Measurements from ENCODE around the gene SEC31B.

Gene SEC31B

GRCh38 chr10:100501423-100501822, 18.2 kb downstream of the SEC31B start:
- DNase-seq, result no peak

DNA sequence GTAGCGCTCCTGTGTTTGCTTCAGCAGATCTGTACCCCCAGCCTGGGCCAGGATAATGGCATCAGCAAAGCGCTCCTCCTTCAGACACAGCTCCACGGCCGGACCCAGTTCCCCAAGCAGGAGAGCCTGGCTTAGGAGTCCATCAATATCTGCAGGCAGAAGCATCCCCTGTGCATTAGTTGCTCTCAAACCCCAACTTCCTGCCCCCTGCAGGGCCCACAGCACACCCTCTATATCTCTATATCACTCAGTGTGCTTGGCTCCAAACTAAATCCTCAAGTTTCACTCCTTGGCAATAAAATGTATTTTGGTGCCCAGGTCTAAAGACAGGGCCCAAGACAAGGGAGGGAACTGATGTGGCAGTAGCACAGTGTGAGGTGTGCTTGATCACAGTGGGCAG, 21.6 kb downstream of the SEC31B start:
- no peak for DNase-seq

DNA sequence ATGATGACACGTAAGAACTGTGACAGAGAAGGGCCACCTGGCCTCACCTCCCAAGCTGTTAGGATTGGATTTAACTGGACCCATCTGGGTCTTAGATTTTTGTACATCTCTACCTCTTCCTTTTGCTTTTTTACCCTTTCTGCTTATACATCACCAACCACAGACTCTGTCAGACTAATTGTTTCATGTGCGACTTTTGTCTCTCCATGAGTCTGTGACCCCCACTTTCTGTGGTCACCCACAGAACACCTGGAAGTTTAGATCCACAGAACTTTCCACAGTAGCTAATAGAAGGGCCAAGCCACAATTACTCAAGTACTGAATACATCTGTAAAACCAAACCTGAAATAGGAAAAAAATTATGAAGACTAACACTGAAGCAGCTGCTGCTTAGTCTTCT, 23.1 kb downstream of the SEC31B start:
- no peak for DNase-seq

- no peak for DNase-seq
Observed at GRCh38 chr10:100490531-100490930, 29.1 kb downstream of the SEC31B start.

DNA sequence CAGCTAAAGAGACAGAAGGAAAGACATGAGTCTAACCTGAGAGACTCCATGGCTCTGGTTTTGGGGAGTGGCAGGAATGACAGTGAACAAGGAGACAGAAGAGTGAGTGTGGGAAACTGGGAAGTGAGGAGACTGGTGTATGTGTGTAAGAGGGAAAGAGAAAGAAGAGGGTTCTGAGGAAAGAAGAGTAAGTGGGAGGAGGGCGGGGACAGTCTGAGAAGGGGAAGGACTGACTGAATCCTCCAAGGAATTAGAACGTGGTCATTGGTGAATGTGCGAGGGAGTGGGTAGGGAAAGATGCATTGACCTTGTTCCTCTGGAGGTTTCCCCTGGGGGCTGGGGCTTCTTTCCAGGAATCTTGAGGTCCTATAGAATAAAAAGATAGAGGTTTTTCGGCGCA, 30.3 kb downstream of the SEC31B start:
- peak; percentile 5 to 48 (median 31) for DNase-seq

DNA sequence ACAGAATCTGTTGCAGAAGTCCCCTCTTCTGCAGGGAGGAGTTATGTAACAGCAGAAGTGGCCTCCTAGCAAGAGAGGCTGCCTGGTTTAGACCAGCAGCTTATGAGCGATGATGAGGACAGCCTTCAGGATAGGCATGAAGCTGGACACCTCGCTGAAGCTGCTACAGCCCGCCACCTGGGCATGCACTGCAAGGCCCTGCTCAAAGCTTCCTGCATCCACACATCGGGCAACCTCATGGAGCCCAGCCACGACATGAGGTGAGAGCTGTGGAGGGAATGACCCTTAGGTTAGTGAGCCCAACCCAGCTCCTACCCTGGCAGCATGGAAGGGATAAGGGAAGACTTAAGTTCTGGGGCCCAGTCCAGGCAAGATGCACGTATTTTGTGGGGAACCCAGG, 32.1 kb downstream of the SEC31B start:
- DNase-seq, result no peak

DNA sequence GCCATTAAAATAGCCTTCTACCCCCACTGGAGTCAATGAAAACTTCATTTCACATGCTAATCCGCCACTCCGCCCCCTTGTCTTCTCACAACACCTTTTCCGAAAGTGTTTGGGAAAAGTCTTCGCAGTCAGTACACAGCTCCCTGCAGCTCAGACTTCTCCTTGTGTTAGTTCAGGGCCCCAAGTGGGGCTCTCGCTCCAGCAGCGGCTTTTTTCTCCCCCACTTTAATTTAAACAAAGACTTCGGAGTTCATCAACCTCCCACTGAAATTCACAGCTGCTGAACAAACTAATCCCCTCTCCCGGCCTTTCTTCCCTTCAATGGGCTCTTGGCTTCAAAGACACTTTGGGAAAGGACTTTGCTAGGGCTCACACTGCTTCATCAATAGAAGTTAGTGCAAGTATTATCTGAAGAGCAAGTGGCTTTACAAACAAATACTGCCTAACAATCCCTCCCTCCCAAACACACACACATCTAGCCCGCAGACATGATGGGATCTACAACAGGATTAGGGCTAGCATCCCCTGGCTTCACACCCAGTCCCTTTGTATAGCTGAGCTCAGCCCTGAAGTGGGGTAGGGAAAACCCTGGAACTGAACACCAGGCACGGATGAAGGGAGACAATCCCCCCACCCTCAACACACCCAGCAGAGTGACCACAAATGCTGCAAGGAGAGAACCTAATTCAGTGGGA, 33.7 kb downstream of the SEC31B start:
- DNase-seq, result no peak

GRCh38 chr10:100485366-100485765, 34.3 kb downstream of the SEC31B start:
- no peak for DNase-seq

DNA sequence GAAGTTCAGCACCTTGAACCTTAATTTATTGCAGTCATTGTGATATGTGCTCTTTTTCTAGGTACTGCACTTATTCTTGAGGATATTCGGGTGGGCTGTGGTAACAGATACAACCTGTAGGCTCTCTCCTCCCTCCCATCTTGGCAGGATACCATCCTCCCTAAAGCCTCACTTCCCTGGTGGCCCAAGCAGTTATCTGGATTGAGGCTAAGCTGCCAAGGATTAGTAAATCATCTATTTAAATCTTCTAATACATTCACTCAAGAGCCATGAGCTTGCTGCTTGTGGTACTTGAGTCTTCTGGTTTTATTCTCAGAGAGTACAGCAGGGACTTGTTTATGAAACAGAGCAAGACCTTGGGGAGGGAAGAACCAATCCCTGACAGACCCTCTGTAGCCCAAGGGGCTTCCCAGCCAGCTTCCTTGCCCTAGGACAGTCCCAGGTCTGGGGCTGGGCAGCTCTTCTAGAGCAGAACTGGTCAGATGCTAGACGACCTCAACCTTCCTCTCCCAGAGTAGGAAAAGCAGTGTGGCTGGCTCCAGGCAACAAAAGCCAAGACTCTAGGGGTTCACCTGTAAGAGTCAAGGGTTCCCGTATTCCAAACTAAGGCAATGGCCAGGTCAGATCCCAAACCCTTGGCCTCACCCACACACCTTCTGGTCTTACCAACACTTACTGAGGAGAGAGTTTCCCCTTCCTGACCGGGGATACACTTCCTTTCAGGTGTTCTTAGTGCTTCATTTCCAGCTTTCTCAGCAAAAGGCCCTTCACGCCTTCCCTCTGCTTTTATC, 35.6 kb downstream of the SEC31B start:
- DNase-seq, result no peak

DNA sequence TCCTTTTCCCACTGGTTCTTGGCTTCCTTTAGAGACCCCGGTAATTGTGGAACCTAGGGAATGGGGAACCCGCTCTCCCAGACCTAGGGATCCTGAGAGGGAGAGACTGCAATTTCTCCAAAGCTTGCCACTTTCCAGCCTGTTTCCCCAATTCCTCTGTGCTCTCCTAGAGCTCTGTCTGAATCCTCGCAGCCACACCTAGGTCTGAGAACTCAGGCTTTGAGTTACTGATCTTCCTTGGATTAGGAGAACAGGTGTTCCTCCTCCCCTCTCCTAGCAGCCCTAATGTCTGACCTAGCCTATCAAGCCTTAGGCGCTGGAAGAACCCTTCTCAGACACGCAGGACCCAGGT, 36.9 kb downstream of the SEC31B start:
- DNase-seq, result no peak

- peak; percentile 71 to 90 (median 76) for DNase-seq
Observed at GRCh38 chr10:100482181-100482833, 37.4 kb downstream of the SEC31B start.

DNA sequence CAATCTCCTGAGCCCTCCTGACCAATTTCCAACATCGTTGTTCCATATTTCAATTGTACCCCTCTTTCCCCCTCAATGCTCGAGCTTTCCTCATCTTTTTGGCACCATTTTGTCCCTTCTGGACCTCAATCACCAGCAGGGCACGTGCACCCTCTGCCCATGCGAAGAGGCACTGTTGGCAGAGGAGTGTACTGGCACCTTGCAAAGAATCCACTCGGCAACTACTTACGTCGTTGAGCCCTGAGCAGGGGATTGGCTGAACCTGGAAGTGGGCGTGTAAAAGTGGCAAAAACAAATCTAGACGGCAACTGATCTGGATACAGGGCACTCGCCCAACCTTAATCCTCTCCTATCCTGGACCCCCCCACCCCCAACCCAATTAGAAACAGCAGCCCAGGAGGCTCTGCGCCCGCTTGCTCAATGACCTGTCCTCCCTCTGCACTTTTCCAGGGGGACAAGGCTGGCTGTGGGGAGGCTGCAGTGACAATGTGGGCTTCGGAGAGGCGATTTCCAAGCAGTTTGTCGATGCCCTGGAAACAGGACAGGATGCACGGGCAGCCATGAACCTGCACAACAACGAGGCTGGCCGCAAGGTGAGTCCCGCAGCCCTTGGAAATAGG, 38.1 kb downstream of the SEC31B start:
- DNase-seq, result peak; percentile 89 to 94 (median 92)

GRCh38 chr10:100480002-100480401, 39.7 kb downstream of the SEC31B start:
- no peak for DNase-seq

DNA sequence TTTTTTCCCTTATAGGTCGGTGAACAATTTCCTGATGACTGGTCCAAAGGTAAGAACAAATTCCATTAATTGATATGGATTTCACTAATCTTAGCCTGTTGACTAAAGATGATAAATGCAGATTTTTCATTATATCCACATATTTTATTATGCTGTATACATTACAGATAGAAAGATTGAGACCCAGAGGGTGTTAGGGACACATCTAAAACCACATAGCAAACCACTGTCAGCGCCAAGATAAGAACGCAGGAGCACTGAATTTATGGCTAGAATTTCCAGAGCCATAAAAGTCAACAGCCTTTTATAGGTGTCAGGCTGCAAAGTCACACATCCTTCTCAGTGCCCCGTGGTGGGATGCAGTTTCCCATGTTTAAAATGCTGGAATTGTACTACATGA, 40.6 kb downstream of the SEC31B start:
- no peak for DNase-seq

DNA sequence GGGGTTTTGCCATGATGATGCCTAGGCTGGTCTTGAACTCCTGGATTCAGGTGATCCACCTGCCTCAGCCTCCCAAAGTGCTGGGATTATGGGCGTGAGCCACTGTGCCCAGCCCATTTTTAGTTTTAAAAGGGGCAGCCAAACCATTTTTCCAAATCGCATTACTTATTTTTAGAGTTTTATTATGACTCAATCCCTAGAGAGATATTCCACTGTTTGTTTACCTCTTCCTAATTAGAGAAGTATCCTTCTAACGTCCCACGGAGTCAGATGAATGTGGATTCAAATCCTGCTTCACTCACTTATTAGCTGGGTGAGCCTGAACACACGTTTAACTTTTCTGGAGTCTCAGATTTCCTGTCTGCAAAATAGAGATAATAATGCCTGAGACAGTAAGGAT, 41.7 kb downstream of the SEC31B start:
- no peak for DNase-seq

GRCh38 chr10:100470367-100470766, 49.3 kb downstream of the SEC31B start:
- no peak for DNase-seq

DNA sequence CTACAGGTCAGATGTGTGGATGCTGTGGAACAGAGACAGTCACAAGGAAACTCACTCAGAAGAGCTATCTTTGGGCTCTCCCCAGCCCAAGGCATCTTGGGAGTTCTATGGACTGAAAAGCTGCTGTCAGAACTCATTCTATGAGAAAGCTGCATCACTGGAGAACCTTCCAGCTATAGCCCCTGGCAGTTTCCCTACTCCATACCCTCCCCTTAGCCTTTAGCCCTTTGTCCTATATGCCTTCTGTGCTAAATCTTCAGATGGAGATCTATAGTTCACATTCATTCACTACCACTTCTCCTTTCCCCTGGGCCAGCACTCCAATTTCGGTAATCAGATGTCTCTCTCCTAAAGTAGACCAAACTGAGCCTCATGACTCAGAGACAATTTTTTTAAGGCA, 49.9 kb downstream of the SEC31B start:
- no peak for DNase-seq

- no peak for DNase-seq
Observed at GRCh38 chr10:100468978-100469377, 50.7 kb downstream of the SEC31B start.

- DNase-seq, result no peak
Observed at GRCh38 chr10:100468322-100468721, 51.3 kb downstream of the SEC31B start.

DNA sequence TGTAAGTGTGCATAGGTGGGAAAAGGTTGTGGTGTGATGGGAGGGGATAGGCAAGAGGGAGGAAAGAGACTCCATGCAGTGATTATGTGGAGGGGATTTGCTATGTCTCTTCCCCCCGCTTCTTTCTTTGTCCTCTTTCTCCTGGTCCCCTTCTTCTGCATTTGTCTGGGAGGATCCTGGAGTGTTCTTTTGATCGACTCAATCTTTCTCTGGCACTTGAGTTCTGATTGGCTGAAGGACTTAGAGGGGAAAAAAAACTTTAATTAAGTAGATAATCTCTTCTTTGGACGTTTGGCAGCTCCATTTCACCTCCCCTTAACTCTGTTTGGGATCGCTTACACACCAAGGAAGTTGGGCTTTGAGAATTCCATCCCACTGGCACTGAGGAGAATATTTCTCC, 57.0 kb downstream of the SEC31B start, which contains the start of gene WNT8B:
Gene WNT8B (plus strand): TSS at position 301 of the 400 bp plus-strand sequence. CDS start 160 bp downstream, outside the sequence.
- DNase-seq, result no peak

DNA sequence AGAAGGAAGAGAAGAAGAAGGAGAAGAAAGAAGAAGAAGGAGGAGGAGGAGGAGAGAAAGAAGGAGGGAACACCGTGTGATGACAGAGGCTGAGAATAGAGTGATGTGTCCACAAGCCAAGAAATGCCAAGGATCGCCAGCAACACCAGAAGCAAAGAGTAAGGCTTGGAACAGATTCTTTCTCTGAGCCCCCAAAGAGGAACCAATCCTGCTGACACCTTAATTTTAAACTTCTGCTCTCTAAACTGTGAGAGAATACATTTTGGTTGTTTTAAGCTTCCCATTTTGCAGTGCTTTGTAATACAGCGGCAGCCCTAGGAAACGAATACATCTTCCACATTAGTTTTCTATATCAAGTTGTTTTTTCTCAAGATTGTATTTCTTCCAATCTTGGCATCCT, 70.7 kb downstream of the SEC31B start:
- peak; percentile 54 to 84 (median 70) for DNase-seq

GRCh38 chr10:100447663-100448062, 72.0 kb downstream of the SEC31B start:
- no peak for DNase-seq

DNA sequence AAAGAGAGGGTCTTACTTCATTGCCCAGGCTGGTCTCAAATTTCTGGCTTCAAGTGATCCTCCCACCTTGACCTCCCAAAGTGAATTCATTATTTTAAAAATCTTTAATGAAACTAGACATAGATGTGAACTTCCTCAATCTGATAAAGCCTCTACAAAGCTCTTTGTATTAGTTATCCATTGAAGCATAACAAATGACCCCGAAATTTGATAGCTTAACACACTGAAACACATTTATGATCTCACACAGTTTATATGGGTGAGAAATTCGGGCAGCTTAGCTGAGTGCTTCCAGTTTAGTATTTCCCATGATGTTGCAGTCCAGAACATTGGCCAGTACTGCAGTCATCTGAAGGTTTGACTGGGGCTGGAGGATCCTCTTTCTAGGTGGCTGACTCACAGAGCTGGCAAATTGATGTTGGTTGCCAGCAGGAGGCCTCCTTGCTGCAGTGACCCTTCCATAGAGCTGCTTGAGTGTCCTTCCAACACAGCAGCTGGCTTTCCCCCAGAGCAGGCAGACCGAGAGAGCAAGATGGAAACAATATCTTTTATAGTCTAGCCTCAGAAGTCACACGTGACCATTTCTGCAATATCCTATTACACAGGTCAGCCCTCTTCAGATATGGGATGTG, 73.4 kb downstream of the SEC31B start:
- peak in 1 of 4 experiments; percentile 11 for DNase-seq
